GM23338 (cell line): ENCODE results near the gene WHAMM. TPM values are rescaled to one million over a fixed set of nuclear protein-coding genes. Genes with fewer than 3 reads are reported as not detected.

Experiments
- ATAC-seq: fragments of 200-7000 bp; cut with Tn5 transposase; 3 replicates; pipeline ENCODE4 v1.9.1; 2020
- DNase-seq: peaks from one replicate; pipeline ENCODE4 v3.0.0-alpha.2; 2015; ENCODE audit warnings: low spot score
- H2AFZ ChIP-seq: fragments of 200-600 bp; sonication (generic); 2 replicates; pipeline ENCODE4 v1.8.0; 2016; ENCODE audit warnings: antibody characterized with exemption, mild to moderate bottlenecking, moderate library complexity
- H3F3A ChIP-seq: fragments of 200-600 bp; sonication (generic); replicated peaks from 2 replicates; pipeline ENCODE4 v1.8.0; 2017; ENCODE audit warnings: antibody characterized with exemption, mixed run types, low read depth
- H3K27ac ChIP-seq: fragments of 200-600 bp; sonication (generic); 2 replicates; pipeline ENCODE4 v1.6.1; 2016; ENCODE audit warnings: low read depth
- H3K27me3 ChIP-seq: fragments of 200-600 bp; sonication (generic); 2 replicates; pipeline ENCODE4 v1.8.0; 2016; ENCODE audit warnings: mild to moderate bottlenecking, mixed run types, moderate library complexity; ENCODE audit not compliant: insufficient read depth
- H3K36me3 ChIP-seq: fragments of 200-600 bp; sonication (generic); 2 replicates; pipeline ENCODE4 v1.8.0; 2016; ENCODE audit warnings: mild to moderate bottlenecking; ENCODE audit not compliant: insufficient read depth
- H3K4me1 ChIP-seq: fragments of 200-600 bp; sonication (generic); 2 replicates; pipeline ENCODE4 v1.8.0; 2016; ENCODE audit warnings: mild to moderate bottlenecking, moderate library complexity; ENCODE audit not compliant: insufficient read depth
- H3K4me2 ChIP-seq: fragments of 200-600 bp; sonication (generic); 2 replicates; pipeline ENCODE4 v1.7.1; 2017; ENCODE audit warnings: mixed run types
- H3K4me3 ChIP-seq: fragments of 200-600 bp; sonication (generic); 2 replicates; pipeline ENCODE4 v1.6.1; 2016; ENCODE audit warnings: mixed run types
- H3K79me2 ChIP-seq: fragments of 200-600 bp; sonication (generic); replicated peaks from 2 replicates; pipeline ENCODE4 v1.8.0; 2017; ENCODE audit warnings: mild to moderate bottlenecking; ENCODE audit not compliant: insufficient read depth
- H3K9me2 ChIP-seq: fragments of 200-600 bp; sonication (generic); 2 replicates; pipeline ENCODE4 v1.8.0; 2017; ENCODE audit not compliant: insufficient read depth
- H4K20me1 ChIP-seq: fragments of 200-600 bp; sonication (generic); replicated peaks from 2 replicates; pipeline ENCODE4 v1.8.0; 2017; ENCODE audit warnings: mild to moderate bottlenecking; ENCODE audit not compliant: insufficient read depth
- H3K27ac Mint-ChIP-seq: 2 replicates; pipeline ENCODE4 v1.8.0; 2020; ENCODE audit warnings: inconsistent platforms, mild to moderate bottlenecking, moderate library complexity, mixed read lengths
- H3K27me3 Mint-ChIP-seq: 3 replicates; pipeline ENCODE4 v1.8.0; 2022; ENCODE audit warnings: low read depth, mild to moderate bottlenecking, moderate library complexity, mixed read lengths, inconsistent platforms; ENCODE audit not compliant: insufficient read depth, poor library complexity
- H3K36me3 Mint-ChIP-seq: 3 replicates; pipeline ENCODE4 v1.8.0; 2021; ENCODE audit warnings: low read depth, mild to moderate bottlenecking, inconsistent platforms, moderate library complexity, mixed read lengths
- H3K4me1 Mint-ChIP-seq: 3 replicates; pipeline ENCODE4 v1.8.0; 2020; ENCODE audit warnings: mild to moderate bottlenecking, inconsistent platforms, mixed read lengths
- H3K4me3 Mint-ChIP-seq: 3 replicates; pipeline ENCODE4 v1.8.0; 2021; ENCODE audit warnings: moderate library complexity, mild to moderate bottlenecking, inconsistent platforms, mixed read lengths
- H3K9me3 Mint-ChIP-seq: 3 replicates; pipeline ENCODE4 v1.8.0; 2020; ENCODE audit warnings: moderate library complexity, mild to moderate bottlenecking, inconsistent platforms, mixed read lengths
- CREB1 ChIP-seq: fragments of 250-450 bp; sonication (Bioruptor Pico); IDR thresholded peaks from 2 replicates; pipeline ENCODE4 v1.5.0; 2020; ENCODE audit warnings: low read depth, mild to moderate bottlenecking, moderate library complexity
- CTCF ChIP-seq, 2 experiments: fragments of 200-600 bp in 1 of 2; sonication (generic) in 1 of 2; conservative IDR thresholded peaks; 2 replicates each; pipeline versions ENCODE4 v1.5.1 to v1.6.1; 2016 to 2017; ENCODE audit warnings: antibody characterized with exemption in 2 of 2, low read depth in 2 of 2, mild to moderate bottlenecking in 2 of 2, moderate library complexity in 1 of 2
- ETS1 ChIP-seq: IDR thresholded peaks from 2 replicates; pipeline ENCODE4 v1.6.1; 2016; ENCODE audit warnings: antibody characterized with exemption
- EZH2 ChIP-seq: fragments of 200-600 bp; sonication (generic); IDR thresholded peaks from one replicate; pipeline ENCODE4 v1.8.0; 2017; ENCODE audit warnings: antibody characterized with exemption, mild to moderate bottlenecking, low read depth; ENCODE audit not compliant: unreplicated experiment
- EZH2phosphoT487 ChIP-seq: fragments of 200-600 bp; sonication (generic); IDR thresholded peaks from one replicate; pipeline ENCODE4 v1.8.1; 2018; ENCODE audit warnings: antibody characterized with exemption; ENCODE audit not compliant: unreplicated experiment
- JUNB ChIP-seq: IDR thresholded peaks from one replicate; pipeline ENCODE4 v1.6.1; 2016; ENCODE audit warnings: antibody characterized with exemption; ENCODE audit not compliant: unreplicated experiment
- NANOG ChIP-seq: IDR thresholded peaks from 2 replicates; pipeline ENCODE4 v1.6.1; 2016; ENCODE audit warnings: antibody characterized with exemption, borderline replicate concordance
- POLR2AphosphoS5 ChIP-seq: IDR thresholded peaks from 2 replicates; pipeline ENCODE4 v1.6.1; 2016; ENCODE audit warnings: antibody characterized with exemption, low read depth
- REST ChIP-seq: IDR thresholded peaks from one replicate; pipeline ENCODE4 v1.6.1; 2018; ENCODE audit warnings: antibody characterized with exemption; ENCODE audit not compliant: unreplicated experiment
- STAT1 ChIP-seq: IDR thresholded peaks from one replicate; pipeline ENCODE4 v1.6.1; 2016; ENCODE audit warnings: antibody characterized with exemption; ENCODE audit not compliant: unreplicated experiment
- ZNF114 ChIP-seq: fragments of 250-450 bp; sonication (Bioruptor Pico); IDR thresholded peaks from 2 replicates; pipeline ENCODE4 v1.5.0; 2020; ENCODE audit warnings: mild to moderate bottlenecking, moderate library complexity
- ZNF331 ChIP-seq: fragments of 250-450 bp; sonication (Bioruptor Pico); IDR thresholded peaks from 2 replicates; pipeline ENCODE4 v1.5.0; 2020; ENCODE audit warnings: low read depth, mild to moderate bottlenecking, moderate library complexity
- ZNF462 ChIP-seq: fragments of 250-450 bp; sonication (Bioruptor Pico); IDR thresholded peaks from 2 replicates; pipeline ENCODE4 v1.5.0; 2020; ENCODE audit warnings: mild to moderate bottlenecking, moderate library complexity
- polyA plus RNA-seq: library from polyadenylated mRNA; unstranded; fragments of >200 nt; fragmentation: Nextera tagmentation; extraction: Ambion mirVana; gene quantifications from 2 replicates; pipeline ENCODE4 v1.2.1, GENCODE V29; 2016
- total RNA-seq: library from RNA; depleted of rRNA; stranded (reverse); fragments of >200 nt; shearing (Covaris generic); gene quantifications from 2 replicates; pipeline ENCODE4 v1.2.3, GENCODE V29; 2014

Gene WHAMM
- total and polyA plus RNA-seq, 2 experiments from 2014 or later: 2.2 to 4.1 TPM

GRCh38 chr15:82858932-82859331, 49.5 kb downstream of the WHAMM start (continued):
- no peak for TF ChIP-seq JUNB
- no peak for TF ChIP-seq CTCF (conservative IDR thresholded peaks at IDR 0.05; ENCODE audit: low read depth in 2 of 2)
- no peak for TF ChIP-seq EZH2phosphoT487
- TF ChIP-seq POLR2AphosphoS5: no peak

GRCh38 chr15:82862886-82863285, 53.5 kb downstream of the WHAMM start:
- no peaks in the 10 kb centered on the region for H3K27me3 ChIP-seq
- H3K36me3 ChIP-seq: no peaks in the 10 kb centered on the region
- no peaks in the 10 kb centered on the region for H3F3A ChIP-seq
- no peaks in the 10 kb centered on the region for H3K9me2 ChIP-seq
- no peak overlapping the region for H3K4me3 ChIP-seq
- H4K20me1 ChIP-seq: no peaks in the 10 kb centered on the region
- H3K79me2 ChIP-seq: no peaks in the 10 kb centered on the region
- peaks cover 5% of the 10 kb centered on the region for H3K27me3 Mint-ChIP-seq
- no peaks in the 10 kb centered on the region; the same call in 2 of the 3 replicates for H3K9me3 Mint-ChIP-seq
- DNase-seq (no peak), ATAC-seq (no peak)
- no peak overlapping the region for H3K27ac Mint-ChIP-seq
- no peaks in the 10 kb centered on the region for H3K36me3 Mint-ChIP-seq
- H3K27ac ChIP-seq: no peak overlapping the region
- H3K4me2 ChIP-seq: no peak overlapping the region
- peaks cover 7% of the 10 kb centered on the region; the same call in 2 of the 3 replicates for H3K4me1 Mint-ChIP-seq
- no peak overlapping the region for H2AFZ ChIP-seq
- H3K4me1 ChIP-seq: peaks cover 10% of the 10 kb centered on the region
- no peak overlapping the region for H3K4me3 Mint-ChIP-seq
- TF ChIP-seq ZNF114 (CRISPR knock-in tag): no peak
- no peak for TF ChIP-seq ZNF462 (CRISPR knock-in tag)
- no peak for TF ChIP-seq JUNB
- no peak for TF ChIP-seq NANOG
- no peak for TF ChIP-seq POLR2AphosphoS5
- TF ChIP-seq EZH2phosphoT487: no peak
- TF ChIP-seq CREB1 (CRISPR knock-in tag): no peak
- no peak for TF ChIP-seq ETS1
- no peak for TF ChIP-seq REST
- no peak for TF ChIP-seq ZNF331 (CRISPR knock-in tag)
- TF ChIP-seq EZH2: no peak
- TF ChIP-seq STAT1: no peak
